Gastrocnemius medialis (tissue), 4 donors: ENCODE measurements around the gene DUS1L. TPM values are rescaled to one million over a fixed set of nuclear protein-coding genes. Genes with fewer than 3 reads are reported as not detected.

Experiments
- ATAC-seq, 2 donors: fragments of 150-250 bp; one replicate each; pipeline ENCODE4 v1.9.1; 2016
- DNase-seq, 2 donors: peaks; one replicate each; pipeline ENCODE4 v3.0.0-alpha.2; 2019
- H3K27ac ChIP-seq, 4 donors: fragments of 200-600 bp; sonication (generic); 1 replicate in 1 of 4; 2 replicates in 3 of 4; pipeline ENCODE4 v1.5.1; 2016 to 2018; ENCODE audit warnings: mild to moderate bottlenecking in 2 of 4, moderate library complexity in 1 of 4
- H3K27me3 ChIP-seq, 3 donors: fragments of 200-600 bp; sonication (generic) in 2 of 3; 1 replicate in 1 of 3; 2 replicates in 2 of 3; pipeline versions ENCODE4 v1.5.1 to v1.6.0; 2016 to 2019; ENCODE audit warnings: mild to moderate bottlenecking in 1 of 3, moderate library complexity in 1 of 3
- H3K36me3 ChIP-seq, 2 donors: fragments of 200-600 bp; sonication (generic) in 1 of 2; one replicate each; pipeline ENCODE4 v1.5.1; 2017 to 2018
- H3K4me1 ChIP-seq, 2 donors: fragments of 200-600 bp; sonication (generic) in 1 of 2; one replicate each; pipeline ENCODE4 v1.5.1; 2016 to 2017; ENCODE audit warnings: mild to moderate bottlenecking in 2 of 2
- H3K4me3 ChIP-seq, 4 donors: fragments of 200-600 bp; sonication (generic) in 3 of 4; 1 replicate in 1 of 4; 2 replicates in 3 of 4; pipeline ENCODE4 v1.5.1; 2016 to 2019; ENCODE audit warnings: mild to moderate bottlenecking in 2 of 4
- H3K9me3 ChIP-seq, 3 donors: fragments of 200-600 bp; sonication (generic) in 2 of 3; 1 replicate in 1 of 3; 2 replicates in 2 of 3; pipeline ENCODE4 v1.5.1; 2016 to 2019
- CTCF ChIP-seq, 5 experiments: fragments of 450-650 bp in 3 of 5; fragments of 200-600 bp in 2 of 5; sonication (generic) in 2 of 5; IDR thresholded peaks in 4 of 5; conservative IDR thresholded peaks in 1 of 5; 1 replicate in 4 of 5; 2 replicates in 1 of 5; pipeline ENCODE4 v1.5.1; 2016 to 2019; ENCODE audit warnings: antibody characterized with exemption in 5 of 5, mild to moderate bottlenecking in 3 of 5, moderate library complexity in 3 of 5
- POLR2A ChIP-seq, 2 donors: fragments of 450-650 bp; IDR thresholded peaks; one replicate each; pipeline ENCODE4 v1.6.1; 2017; ENCODE audit warnings: antibody characterized with exemption in 2 of 2, mild to moderate bottlenecking in 2 of 2, moderate library complexity in 2 of 2
- in situ Hi-C, 4 donors: fragments of 200-750 bp; cut with MboI; loops; one replicate each; pipeline versions ENCODE4 v1.15.0 to v1.8.0; 2017; ENCODE audit warnings: low sequenced_read_pairs in 4 of 4
- intact Hi-C: fragments of 100-400 bp; cut with DNase I; formaldehyde crosslinking; loops from one replicate; pipeline ENCODE4 v1.15.1; 2023; ENCODE audit warnings: low total_unique reads
- total RNA-seq, 4 donors: library from RNA; depleted of rRNA; stranded (reverse); fragments of >200 nt; gene quantifications; one replicate each; pipeline versions ENCODE4 v1.1.0 to v1.2.3, GENCODE V29; 2016

The DUS1L gene
- total RNA-seq, 4 donors from 2014 or later: 54.6 to 119 (median 83.2) TPM

- intact Hi-C loops (no loop called here), in situ Hi-C loops (no loop called here)
- H3K36me3 ChIP-seq: peaks cover 0 to 7% of the 10 kb centered on the region in 2 donors
- peaks cover 12 to 21% of the 10 kb centered on the region in 2 donors for H3K4me1 ChIP-seq
- TF ChIP-seq POLR2A (IDR thresholded peaks at IDR 0.05): no peak
- TF ChIP-seq CTCF (IDR thresholded peaks at IDR 0.05 in 4 of 5, conservative IDR thresholded peaks at IDR 0.05 in 1 of 5): no peak
- peak overlapping the region in 2 of 4 donors; percentile 66 to 96 for H3K27ac ChIP-seq
- no peaks in the 10 kb centered on the region for H3K27me3 ChIP-seq
- DNase-seq: no peak
- no peak overlapping the region for H3K4me3 ChIP-seq
- ATAC-seq: no peak
- no peaks in the 10 kb centered on the region for H3K9me3 ChIP-seq
These were observed 43.4 kb upstream of the DUS1L start for GRCh38 chr17:82108961-82109475.

GRCh38 chr17:82108496-82108945 is 42.9 kb upstream of the DUS1L start:
- peak in 1 of 2 donors; percentile 24 for ATAC-seq
- intact Hi-C loops: no loop called here
- H3K27ac ChIP-seq: peak overlapping the region; percentile 45 to 96 (median 62)
- peaks cover 0 to 4% of the 10 kb centered on the region in 2 donors for H3K36me3 ChIP-seq
- no peak for TF ChIP-seq CTCF (IDR thresholded peaks at IDR 0.05 in 4 of 5, conservative IDR thresholded peaks at IDR 0.05 in 1 of 5)
- TF ChIP-seq POLR2A (IDR thresholded peaks at IDR 0.05): no peak
- in situ Hi-C loops: no loop called here
- H3K9me3 ChIP-seq: no peaks in the 10 kb centered on the region
- H3K27me3 ChIP-seq: no peaks in the 10 kb centered on the region
- DNase-seq: no peak
- H3K4me3 ChIP-seq: no peak overlapping the region
- H3K4me1 ChIP-seq: peaks cover 12 to 21% of the 10 kb centered on the region in 2 donors

GRCh38 chr17:82108038-82108437 is 42.4 kb upstream of the DUS1L start:
- peak; percentile 19 to 22 for ATAC-seq
- no peaks in the 10 kb centered on the region for H3K36me3 ChIP-seq
- H3K27me3 ChIP-seq: no peaks in the 10 kb centered on the region
- intact Hi-C loops: no loop called here
- in situ Hi-C loops: no loop called here
- H3K27ac ChIP-seq: peak overlapping the region; percentile 45 to 96 (median 62)
- H3K4me3 ChIP-seq: no peak overlapping the region
- H3K9me3 ChIP-seq: no peaks in the 10 kb centered on the region
- TF ChIP-seq POLR2A (IDR thresholded peaks at IDR 0.05): no peak
- TF ChIP-seq CTCF (IDR thresholded peaks at IDR 0.05 in 4 of 5, conservative IDR thresholded peaks at IDR 0.05 in 1 of 5): no peak
- peak in 1 of 2 donors; percentile 45 for DNase-seq
- peaks cover 12 to 21% of the 10 kb centered on the region in 2 donors for H3K4me1 ChIP-seq

GRCh38 chr17:82107341-82107860 is 41.8 kb upstream of the DUS1L start:
- intact Hi-C loops: no loop called here
- Histone ChIP-seq H3K9me3 (no peaks in the 10 kb centered on the region), H3K27me3 (no peaks in the 10 kb centered on the region), H3K4me1 (peaks cover 12 to 21% of the 10 kb centered on the region in 2 donors), H3K36me3 (no peaks in the 10 kb centered on the region), H3K27ac (peak overlapping the region; percentile 55 to 96 (median 62)), H3K4me3 (no peak overlapping the region)
- in situ Hi-C loops: no loop called here
- DNase-seq (peak in 1 of 2 donors; percentile 58), ATAC-seq (peak in 1 of 2 donors; percentile 13)
- no peak for TF ChIP-seq POLR2A (IDR thresholded peaks at IDR 0.05)
- TF ChIP-seq CTCF (IDR thresholded peaks at IDR 0.05 in 4 of 5, conservative IDR thresholded peaks at IDR 0.05 in 1 of 5): peak in 1 of 5 experiments; percentile 31
